ENCODE results near the gene WDR83. TPM values are rescaled to one million over a fixed set of nuclear protein-coding genes. Genes with fewer than 3 reads are reported as not detected.
A peak's percentile ranks its signal among the peaks of the same experiment; 100 is the strongest.

WDR83 gene
- total RNA-seq, 2 experiments from 2014 or later: 6.5 to 6.6 TPM

GRCh38 chr19:12668932-12669269 is 2.3 kb downstream of the WDR83 start:
- H3K9me3 Mint-ChIP-seq: no peaks in the 10 kb centered on the region

GRCh38 chr19:12669270-12670158 is 2.9 kb downstream of the WDR83 start:
- ATAC-seq (ENCODE audit: poor library complexity) (peak; percentile 28), DNase-seq (peak; percentile 62 to 89 (median 68))
- peaks cover 25% of the 10 kb centered on the region for H3K36me3 ChIP-seq (ENCODE audit: insufficient read depth, low read length)
- CTCF ChIA-PET: interaction anchor here (0.6 to 2.4 kb wide), 3 partner anchors 8 to 30 kb away, joined by 3 to 16 read pairs (median 4); partner anchors contain the start of gene DHPS
- H3K27me3 Mint-ChIP-seq: no peaks in the 10 kb centered on the region
- intact Hi-C loops (cut with DNase I, micrococcal nuclease): loop anchor here (1.0 to 5.0 kb wide), 8 partner anchors 12 to 747 kb away; partner anchors contain the start of genes DHPS (in 1 of the 2), JUNB (in 1 of the 2), ZNF490 (in 1 of the 2) and ZNF791 (in 1 of the 2)
- no peaks in the 10 kb centered on the region for H3K9me3 Mint-ChIP-seq
- peak overlapping the region; percentile 89 to 99 for H3K27ac ChIP-seq (ENCODE audit: low read depth in 1 of 2, low read length in 2 of 2)
- peaks cover 48% of the 10 kb centered on the region for H3K4me1 Mint-ChIP-seq (ENCODE audit: low read depth)
- POLR2A ChIA-PET: interaction anchor here (0.6 to 2.0 kb wide), 17 partner anchors 8 to 174 kb away, joined by 3 to 28 read pairs (median 4); partner anchors contain the start of genes DHPS, FBXW9, TRIR and ZNF490
- peaks cover 57% of the 10 kb centered on the region for H3K36me3 Mint-ChIP-seq (ENCODE audit: low read depth)
- no peaks in the 10 kb centered on the region for H3K9me3 ChIP-seq (ENCODE audit: control insufficient read depth in 1 of 2, insufficient read depth in 1 of 2, low read length in 2 of 2)
- H3K4me1 ChIP-seq (ENCODE audit: insufficient read depth, low read length): peaks cover 58% of the 10 kb centered on the region
- TF ChIP-seq, protein P1, sequence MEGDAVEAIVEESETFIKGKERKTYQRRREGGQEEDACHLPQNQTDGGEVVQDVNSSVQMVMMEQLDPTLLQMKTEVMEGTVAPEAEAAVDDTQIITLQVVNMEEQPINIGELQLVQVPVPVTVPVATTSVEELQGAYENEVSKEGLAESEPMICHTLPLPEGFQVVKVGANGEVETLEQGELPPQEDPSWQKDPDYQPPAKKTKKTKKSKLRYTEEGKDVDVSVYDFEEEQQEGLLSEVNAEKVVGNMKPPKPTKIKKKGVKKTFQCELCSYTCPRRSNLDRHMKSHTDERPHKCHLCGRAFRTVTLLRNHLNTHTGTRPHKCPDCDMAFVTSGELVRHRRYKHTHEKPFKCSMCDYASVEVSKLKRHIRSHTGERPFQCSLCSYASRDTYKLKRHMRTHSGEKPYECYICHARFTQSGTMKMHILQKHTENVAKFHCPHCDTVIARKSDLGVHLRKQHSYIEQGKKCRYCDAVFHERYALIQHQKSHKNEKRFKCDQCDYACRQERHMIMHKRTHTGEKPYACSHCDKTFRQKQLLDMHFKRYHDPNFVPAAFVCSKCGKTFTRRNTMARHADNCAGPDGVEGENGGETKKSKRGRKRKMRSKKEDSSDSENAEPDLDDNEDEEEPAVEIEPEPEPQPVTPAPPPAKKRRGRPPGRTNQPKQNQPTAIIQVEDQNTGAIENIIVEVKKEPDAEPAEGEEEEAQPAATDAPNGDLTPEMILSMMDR (IDR thresholded peaks at IDR 0.05): no peak
- H3K27me3 ChIP-seq (ENCODE audit: control insufficient read depth in 1 of 2, insufficient read depth in 2 of 2, low read length in 2 of 2): no peaks in the 10 kb centered on the region
- H3K4me3 Mint-ChIP-seq: peak overlapping the region; percentile 92
- H3K4me3 ChIP-seq (ENCODE audit: low read length): peak overlapping the region; percentile 85
- peak overlapping the region; percentile 98 for H3K27ac Mint-ChIP-seq

More at GRCh38 chr19:12668932-12669269, 2.3 kb downstream of the WDR83 start:
- Mint-ChIP-seq H3K27me3 (no peaks in the 10 kb centered on the region), H3K4me1 (ENCODE audit: low read depth) (peaks cover 53% of the 10 kb centered on the region), H3K27ac (peak overlapping the region; percentile 98), H3K36me3 (ENCODE audit: low read depth) (peaks cover 54% of the 10 kb centered on the region), H3K4me3 (peak overlapping the region; percentile 92)
- H3K27ac ChIP-seq (ENCODE audit: low read depth in 1 of 2, low read length in 2 of 2): peak overlapping the region; percentile 89 to 99
- TF ChIP-seq, protein P1 (IDR thresholded peaks at IDR 0.05): no peak
- ChIA-PET POLR2A (interaction anchor here (0.6 to 2.0 kb wide), 15 partner anchors 9 to 123 kb away, joined by 3 to 28 read pairs (median 4); partner anchors contain the start of genes DHPS, FBXW9, TRIR and ZNF490), CTCF (interaction anchor here (0.9 to 2.4 kb wide), 3 partner anchors 12 to 105 kb away, joined by 4 to 16 read pairs (median 4); partner anchors contain the start of gene DHPS)
- no peaks in the 10 kb centered on the region for H3K9me3 ChIP-seq (ENCODE audit: control insufficient read depth in 1 of 2, insufficient read depth in 1 of 2, low read length in 2 of 2)
- ATAC-seq (ENCODE audit: poor library complexity): peak; percentile 47
- peaks cover 25% of the 10 kb centered on the region for H3K36me3 ChIP-seq (ENCODE audit: insufficient read depth, low read length)
- DNase-seq: peak; percentile 23 to 91 (median 60)
- H3K4me3 ChIP-seq (ENCODE audit: low read length): peak overlapping the region; percentile 85
- intact Hi-C loops (cut with DNase I, micrococcal nuclease): loop anchor here (1.0 to 5.0 kb wide), 7 partner anchors 12 to 747 kb away; partner anchors contain the start of genes DHPS (in 1 of the 2), JUNB (in 1 of the 2), ZNF490 (in 1 of the 2) and ZNF791 (in 1 of the 2)
- H3K27me3 ChIP-seq (ENCODE audit: control insufficient read depth in 1 of 2, insufficient read depth in 2 of 2, low read length in 2 of 2): no peaks in the 10 kb centered on the region
- H3K4me1 ChIP-seq (ENCODE audit: insufficient read depth, low read length): peaks cover 63% of the 10 kb centered on the region

GRCh38 chr19:12670159-12670928 is 3.7 kb downstream of the WDR83 start:
- Mint-ChIP-seq H3K4me3 (peak overlapping the region; percentile 92), H3K4me1 (ENCODE audit: low read depth) (peaks cover 40% of the 10 kb centered on the region), H3K36me3 (ENCODE audit: low read depth) (peaks cover 57% of the 10 kb centered on the region), H3K27me3 (no peaks in the 10 kb centered on the region), H3K27ac (peak overlapping the region; percentile 98), H3K9me3 (no peaks in the 10 kb centered on the region)
- ChIA-PET POLR2A (interaction anchor here (0.7 to 2.0 kb wide), 7 partner anchors 11 to 175 kb away, joined by 3 to 28 read pairs (median 8); partner anchors contain the start of genes DHPS, TRIR, ZNF490 and ZNF791), CTCF (interaction anchor here (1.5 to 2.4 kb wide), 2 partner anchors 11 to 30 kb away, joined by 4 to 16 read pairs (median 7); partner anchors contain the start of gene DHPS)
- TF ChIP-seq, protein P1 (IDR thresholded peaks at IDR 0.05): no peak
- no peaks in the 10 kb centered on the region for H3K27me3 ChIP-seq (ENCODE audit: control insufficient read depth in 1 of 2, insufficient read depth in 2 of 2, low read length in 2 of 2)
- H3K4me1 ChIP-seq (ENCODE audit: insufficient read depth, low read length): peaks cover 49% of the 10 kb centered on the region
- ATAC-seq (ENCODE audit: poor library complexity) (no peak), DNase-seq (no peak)
- H3K36me3 ChIP-seq (ENCODE audit: insufficient read depth, low read length): peaks cover 27% of the 10 kb centered on the region
- intact Hi-C loops (cut with DNase I, micrococcal nuclease): loop anchor here in 1 of 2 experiments (5.0 kb wide), 1 partner anchor 468 kb away; no protein-coding TSS in a partner anchor
- H3K4me3 ChIP-seq (ENCODE audit: low read length): peak overlapping the region; percentile 85
- peak overlapping the region; percentile 89 to 99 for H3K27ac ChIP-seq (ENCODE audit: low read depth in 1 of 2, low read length in 2 of 2)
- H3K9me3 ChIP-seq (ENCODE audit: control insufficient read depth in 1 of 2, insufficient read depth in 1 of 2, low read length in 2 of 2): no peaks in the 10 kb centered on the region

Measured in CD4-positive, alpha-beta T cell (primary cell).